Calu3 (cell line): ENCODE measurements around the gene VWF. TPM values are rescaled to one million over a fixed set of nuclear protein-coding genes. Genes with fewer than 3 reads are reported as not detected.

Experiments used
- BruUV-seq: library from RNA; stranded (reverse); fragments of 400-500 nt; replicated peaks from 2 replicates; lab custom pipeline; 2021; lab: Mats Ljungman, UMichigan
- CTCF ChIA-PET: fragments of 300-600 bp; sonication (Branson Sonifier 250); formaldehyde crosslinking; loops from one replicate; lab custom pipeline; 2022; ENCODE audit warnings: antibody characterized with exemption; lab: Charles Lee
- DNase-seq: peaks from one replicate; pipeline ENCODE4 v3.0.0; 2022
- H3K27ac Mint-ChIP-seq: one replicate; pipeline ENCODE4 v1.8.0; 2022; ENCODE audit warnings: mixed read lengths; ENCODE audit not compliant: unreplicated experiment
- H3K27me3 Mint-ChIP-seq: one replicate; pipeline ENCODE4 v1.8.0; 2022; ENCODE audit warnings: mixed read lengths; ENCODE audit not compliant: unreplicated experiment
- H3K36me3 Mint-ChIP-seq: one replicate; pipeline ENCODE4 v1.8.0; 2022; ENCODE audit warnings: mild to moderate bottlenecking, moderate library complexity, mixed read lengths; ENCODE audit not compliant: insufficient read depth, unreplicated experiment
- H3K4me1 Mint-ChIP-seq: one replicate; pipeline ENCODE4 v1.8.0; 2022; ENCODE audit warnings: mild to moderate bottlenecking, low read depth, mixed read lengths; ENCODE audit not compliant: unreplicated experiment
- H3K4me3 Mint-ChIP-seq: one replicate; pipeline ENCODE4 v1.8.0; 2022; ENCODE audit warnings: mild to moderate bottlenecking, low read depth, moderate library complexity, mixed read lengths; ENCODE audit not compliant: unreplicated experiment
- H3K9me3 Mint-ChIP-seq: one replicate; pipeline ENCODE4 v1.8.0; 2022; ENCODE audit warnings: low read depth, mixed read lengths; ENCODE audit not compliant: unreplicated experiment
- CTCF ChIP-seq: fragments of 200-600 bp; IDR thresholded peaks from one replicate; pipeline ENCODE4 v1.8.0; 2022; ENCODE audit warnings: antibody characterized with exemption; ENCODE audit not compliant: unreplicated experiment
- intact Hi-C: fragments of 100-400 bp; cut with micrococcal nuclease; formaldehyde crosslinking; loops from one replicate; pipeline ENCODE4 v1.10.0; 2022; ENCODE audit not compliant: unreplicated experiment
- total RNA-seq: library from RNA; stranded (reverse); gene quantifications from 2 replicates; pipeline ENCODE4 v1.2.3, GENCODE V29; 2022

Gene VWF
- total RNA-seq, 1 experiment from 2014 or later: not detected

- no TSS peak for BruUV-seq
Measured at GRCh38 chr12:5904969-5905368, 219.5 kb downstream of the VWF start.

GRCh38 chr12:5904441-5904840, 220.0 kb downstream of the VWF start:
- H3K4me3 Mint-ChIP-seq: no peak overlapping the region
- CTCF ChIA-PET: no interaction called here
- intact Hi-C loops: no loop called here
- H3K9me3 Mint-ChIP-seq: no peaks in the 10 kb centered on the region
- BruUV-seq: no TSS peak
- H3K27me3 Mint-ChIP-seq: peaks cover 71% of the 10 kb centered on the region
- no peak for DNase-seq
- H3K27ac Mint-ChIP-seq: no peak overlapping the region
- no peaks in the 10 kb centered on the region for H3K4me1 Mint-ChIP-seq
- no peaks in the 10 kb centered on the region for H3K36me3 Mint-ChIP-seq
- TF ChIP-seq CTCF: no peak

More at GRCh38 chr12:5904969-5905368, 219.5 kb downstream of the VWF start:
- no peaks in the 10 kb centered on the region for H3K4me1 Mint-ChIP-seq
- no peak for DNase-seq
- H3K9me3 Mint-ChIP-seq: no peaks in the 10 kb centered on the region
- intact Hi-C loops: no loop called here
- TF ChIP-seq CTCF: no peak
- H3K36me3 Mint-ChIP-seq: no peaks in the 10 kb centered on the region
- no peak overlapping the region for H3K4me3 Mint-ChIP-seq
- no peak overlapping the region for H3K27ac Mint-ChIP-seq
- CTCF ChIA-PET: no interaction called here
- peaks cover 67% of the 10 kb centered on the region for H3K27me3 Mint-ChIP-seq

GRCh38 chr12:5902736-5903135, 221.7 kb downstream of the VWF start:
- BruUV-seq: no TSS peak
- DNase-seq: no peak
- H3K9me3 Mint-ChIP-seq: no peaks in the 10 kb centered on the region
- H3K27me3 Mint-ChIP-seq: peaks cover 63% of the 10 kb centered on the region
- no peak for TF ChIP-seq CTCF
- H3K4me1 Mint-ChIP-seq: no peaks in the 10 kb centered on the region
- intact Hi-C loops: no loop called here
- CTCF ChIA-PET: interaction anchor here (0.7 kb wide), 2 partner anchors 40 to 88 kb away, joined by 3 read pairs; no protein-coding TSS in a partner anchor
- no peak overlapping the region for H3K4me3 Mint-ChIP-seq
- no peaks in the 10 kb centered on the region for H3K36me3 Mint-ChIP-seq
- H3K27ac Mint-ChIP-seq: no peak overlapping the region

GRCh38 chr12:5901416-5901815, 223.1 kb downstream of the VWF start:
- intact Hi-C loops: no loop called here
- TF ChIP-seq CTCF: no peak
- Mint-ChIP-seq H3K9me3 (no peaks in the 10 kb centered on the region), H3K27me3 (peaks cover 76% of the 10 kb centered on the region), H3K4me3 (no peak overlapping the region), H3K27ac (no peak overlapping the region), H3K4me1 (no peaks in the 10 kb centered on the region), H3K36me3 (no peaks in the 10 kb centered on the region)
- CTCF ChIA-PET: no interaction called here
- BruUV-seq: no TSS peak
- no peak for DNase-seq
